GM21515 (cell line): ENCODE data around the gene DPYD.
A peak's percentile ranks its signal among the peaks of the same experiment; 100 is the strongest.

Experiments
- ATAC-seq: cut with Tn5 transposase; IDR thresholded peaks from one replicate; pipeline ENCODE4 v1.9.1; 2021; ENCODE audit not compliant: unreplicated experiment

The DPYD gene

GRCh38 chr1:97907886-97908285 lies 12.9 kb downstream of the DPYD start:
- no peak for ATAC-seq

- ATAC-seq: no peak
These were observed 14.1 kb downstream of the DPYD start for GRCh38 chr1:97906567-97907241.

- ATAC-seq: no peak
These were observed 15.5 kb downstream of the DPYD start for GRCh38 chr1:97905141-97905940.

- ATAC-seq: no peak
These were observed 16.3 kb downstream of the DPYD start for GRCh38 chr1:97904534-97904933.

- no peak for ATAC-seq
These were observed 17.2 kb downstream of the DPYD start for GRCh38 chr1:97903626-97904025.

- no peak for ATAC-seq
These were observed 18.8 kb downstream of the DPYD start for GRCh38 chr1:97902067-97902466.

- no peak for ATAC-seq
These were observed 19.7 kb downstream of the DPYD start for GRCh38 chr1:97901017-97901658.

GRCh38 chr1:97898948-97899347 lies 21.9 kb downstream of the DPYD start:
- ATAC-seq: no peak

- ATAC-seq: no peak
These were observed 25.6 kb downstream of the DPYD start for GRCh38 chr1:97895278-97895677.

- no peak for ATAC-seq
These were observed 27.0 kb downstream of the DPYD start for GRCh38 chr1:97893844-97894243.

- no peak for ATAC-seq
These were observed 34.6 kb downstream of the DPYD start for GRCh38 chr1:97886199-97886598.

GRCh38 chr1:97883823-97884222 lies 37.0 kb downstream of the DPYD start:
- no peak for ATAC-seq

- ATAC-seq: no peak
These were observed 43.5 kb downstream of the DPYD start for GRCh38 chr1:97877307-97877706.

GRCh38 chr1:97875996-97876395 lies 44.8 kb downstream of the DPYD start:
- no peak for ATAC-seq

- no peak for ATAC-seq
These were observed 50.2 kb downstream of the DPYD start for GRCh38 chr1:97870589-97870988.

GRCh38 chr1:97869441-97869840 lies 51.4 kb downstream of the DPYD start:
- no peak for ATAC-seq

- no peak for ATAC-seq
These were observed 53.7 kb downstream of the DPYD start for GRCh38 chr1:97867127-97867526.

- ATAC-seq: no peak
These were observed 56.2 kb downstream of the DPYD start for GRCh38 chr1:97864615-97865014.

GRCh38 chr1:97853221-97853620 lies 67.6 kb downstream of the DPYD start:
- no peak for ATAC-seq

- peak; percentile 35 for ATAC-seq
These were observed 71.2 kb downstream of the DPYD start for GRCh38 chr1:97849345-97850340.

- ATAC-seq: no peak
These were observed 75.0 kb downstream of the DPYD start for GRCh38 chr1:97845805-97846204.
